SU-DHL-6 (cell line): ENCODE results near the gene MYMK.

Experiments used
- EZH2phosphoT487 ChIP-seq: fragments of 200-600 bp; sonication (generic), shearing (Covaris generic); conservative IDR thresholded peaks from 2 replicates; pipeline ENCODE4 v1.6.1; 2018; ENCODE audit warnings: mild to moderate bottlenecking, antibody characterized with exemption, low read length, moderate library complexity, mixed read lengths
- TF ChIP-seq, protein P1 (sequence below): fragments of 200-600 bp; sonication (generic); IDR thresholded peaks from one replicate; pipeline ENCODE4 v1.5.1; 2017; ENCODE audit warnings: antibody characterized with exemption, mild to moderate bottlenecking, low read length, moderate library complexity; ENCODE audit not compliant: insufficient read depth, poor library complexity, severe bottlenecking

- TF ChIP-seq, protein P1, sequence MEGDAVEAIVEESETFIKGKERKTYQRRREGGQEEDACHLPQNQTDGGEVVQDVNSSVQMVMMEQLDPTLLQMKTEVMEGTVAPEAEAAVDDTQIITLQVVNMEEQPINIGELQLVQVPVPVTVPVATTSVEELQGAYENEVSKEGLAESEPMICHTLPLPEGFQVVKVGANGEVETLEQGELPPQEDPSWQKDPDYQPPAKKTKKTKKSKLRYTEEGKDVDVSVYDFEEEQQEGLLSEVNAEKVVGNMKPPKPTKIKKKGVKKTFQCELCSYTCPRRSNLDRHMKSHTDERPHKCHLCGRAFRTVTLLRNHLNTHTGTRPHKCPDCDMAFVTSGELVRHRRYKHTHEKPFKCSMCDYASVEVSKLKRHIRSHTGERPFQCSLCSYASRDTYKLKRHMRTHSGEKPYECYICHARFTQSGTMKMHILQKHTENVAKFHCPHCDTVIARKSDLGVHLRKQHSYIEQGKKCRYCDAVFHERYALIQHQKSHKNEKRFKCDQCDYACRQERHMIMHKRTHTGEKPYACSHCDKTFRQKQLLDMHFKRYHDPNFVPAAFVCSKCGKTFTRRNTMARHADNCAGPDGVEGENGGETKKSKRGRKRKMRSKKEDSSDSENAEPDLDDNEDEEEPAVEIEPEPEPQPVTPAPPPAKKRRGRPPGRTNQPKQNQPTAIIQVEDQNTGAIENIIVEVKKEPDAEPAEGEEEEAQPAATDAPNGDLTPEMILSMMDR: no peak
- no peak for TF ChIP-seq EZH2phosphoT487
These were observed 19.5 kb downstream of the MYMK start for GRCh38 chr9:133505186-133505830.
